GM18502 (cell line): ENCODE data around the gene PFKL.

Source experiments
- ATAC-seq: cut with Tn5 transposase; IDR thresholded peaks from one replicate; pipeline ENCODE4 v1.9.1; 2021; ENCODE audit warnings: mild to moderate bottlenecking; ENCODE audit not compliant: unreplicated experiment, poor library complexity

The PFKL gene

GRCh38 chr21:44374601-44375280, 74.9 kb downstream of the PFKL start:
- no peak for ATAC-seq

DNA sequence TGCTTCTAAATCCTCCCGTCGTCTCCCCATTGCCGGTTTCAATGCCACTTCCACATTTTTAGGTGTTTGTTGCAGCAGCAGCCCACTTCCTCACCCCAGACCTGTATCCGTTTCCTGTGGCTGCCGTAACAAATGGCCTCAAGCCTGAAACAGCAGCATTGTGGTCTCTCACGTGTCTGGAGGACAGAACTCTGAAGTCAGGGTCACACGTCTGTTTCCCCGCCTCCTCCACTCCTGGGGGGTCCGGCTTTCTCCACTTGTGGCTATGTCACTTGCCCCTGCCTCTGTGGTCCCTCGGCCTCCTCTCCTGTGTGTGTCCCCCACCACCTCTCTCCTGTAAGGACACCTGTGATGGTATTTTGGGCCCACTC, 75.4 kb downstream of the PFKL start:
- no peak for ATAC-seq

- ATAC-seq = no peak
Measured at GRCh38 chr21:44375761-44376241, 75.9 kb downstream of the PFKL start.

GRCh38 chr21:44376606-44377005, 76.8 kb downstream of the PFKL start:
- no peak for ATAC-seq
